AG09309 (cell line): ENCODE results near the gene SLC16A12.
A peak's percentile ranks its signal among the peaks of the same experiment; 100 is the strongest.

ENCODE experiments used
- DNase-seq: peaks from one replicate; pipeline ENCODE4 v3.0.0-alpha.2; 2010; ENCODE audit warnings: low read depth
- H3K4me3 ChIP-seq: 2 replicates; pipeline ENCODE4 v1.5.1; 2011; ENCODE audit warnings: mild to moderate bottlenecking, low read depth, low read length, moderate library complexity; ENCODE audit not compliant: control insufficient read depth
- TF ChIP-seq, protein P1 (sequence below): IDR thresholded peaks from 2 replicates; pipeline ENCODE4 v1.5.1; 2011; ENCODE audit warnings: mild to moderate bottlenecking, low read depth, low read length, inconsistent platforms; ENCODE audit not compliant: insufficient read depth, control insufficient read depth; ENCODE audit errors: missing control alignments

SLC16A12 gene

GRCh38 chr10:89523274-89523673 lies 12.1 kb downstream of the SLC16A12 start:
- H3K4me3 ChIP-seq = no peak overlapping the region
- TF ChIP-seq, protein P1, sequence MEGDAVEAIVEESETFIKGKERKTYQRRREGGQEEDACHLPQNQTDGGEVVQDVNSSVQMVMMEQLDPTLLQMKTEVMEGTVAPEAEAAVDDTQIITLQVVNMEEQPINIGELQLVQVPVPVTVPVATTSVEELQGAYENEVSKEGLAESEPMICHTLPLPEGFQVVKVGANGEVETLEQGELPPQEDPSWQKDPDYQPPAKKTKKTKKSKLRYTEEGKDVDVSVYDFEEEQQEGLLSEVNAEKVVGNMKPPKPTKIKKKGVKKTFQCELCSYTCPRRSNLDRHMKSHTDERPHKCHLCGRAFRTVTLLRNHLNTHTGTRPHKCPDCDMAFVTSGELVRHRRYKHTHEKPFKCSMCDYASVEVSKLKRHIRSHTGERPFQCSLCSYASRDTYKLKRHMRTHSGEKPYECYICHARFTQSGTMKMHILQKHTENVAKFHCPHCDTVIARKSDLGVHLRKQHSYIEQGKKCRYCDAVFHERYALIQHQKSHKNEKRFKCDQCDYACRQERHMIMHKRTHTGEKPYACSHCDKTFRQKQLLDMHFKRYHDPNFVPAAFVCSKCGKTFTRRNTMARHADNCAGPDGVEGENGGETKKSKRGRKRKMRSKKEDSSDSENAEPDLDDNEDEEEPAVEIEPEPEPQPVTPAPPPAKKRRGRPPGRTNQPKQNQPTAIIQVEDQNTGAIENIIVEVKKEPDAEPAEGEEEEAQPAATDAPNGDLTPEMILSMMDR = no peak
- no peak for DNase-seq

GRCh38 chr10:89522463-89522862 lies 12.9 kb downstream of the SLC16A12 start:
- TF ChIP-seq, protein P1 = no peak
- no peak overlapping the region for H3K4me3 ChIP-seq
- DNase-seq = no peak

GRCh38 chr10:89521368-89521767 lies 14.0 kb downstream of the SLC16A12 start:
- TF ChIP-seq, protein P1 = no peak
- H3K4me3 ChIP-seq = no peak overlapping the region
- DNase-seq = no peak

DNA sequence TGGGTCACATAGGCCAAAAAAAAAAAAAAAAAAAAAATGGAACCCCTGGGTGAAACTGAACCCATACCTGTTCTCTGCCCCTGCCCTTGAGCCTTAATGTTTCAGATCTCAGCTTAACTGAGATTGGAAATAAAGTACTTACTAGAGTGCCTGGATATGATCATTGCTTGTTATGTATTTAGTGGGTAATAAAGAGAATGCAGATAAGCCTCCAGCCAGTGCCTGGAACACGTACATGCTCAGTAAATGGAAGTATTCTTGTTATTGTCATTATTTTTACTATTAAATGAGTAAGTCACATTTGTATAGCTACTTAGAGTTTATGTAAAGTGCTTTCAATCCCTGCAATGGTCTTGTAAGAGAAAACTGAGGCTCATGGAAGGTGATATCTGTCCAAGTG lies 14.7 kb downstream of the SLC16A12 start:
- no peak for DNase-seq
- TF ChIP-seq, protein P1 = no peak

DNA sequence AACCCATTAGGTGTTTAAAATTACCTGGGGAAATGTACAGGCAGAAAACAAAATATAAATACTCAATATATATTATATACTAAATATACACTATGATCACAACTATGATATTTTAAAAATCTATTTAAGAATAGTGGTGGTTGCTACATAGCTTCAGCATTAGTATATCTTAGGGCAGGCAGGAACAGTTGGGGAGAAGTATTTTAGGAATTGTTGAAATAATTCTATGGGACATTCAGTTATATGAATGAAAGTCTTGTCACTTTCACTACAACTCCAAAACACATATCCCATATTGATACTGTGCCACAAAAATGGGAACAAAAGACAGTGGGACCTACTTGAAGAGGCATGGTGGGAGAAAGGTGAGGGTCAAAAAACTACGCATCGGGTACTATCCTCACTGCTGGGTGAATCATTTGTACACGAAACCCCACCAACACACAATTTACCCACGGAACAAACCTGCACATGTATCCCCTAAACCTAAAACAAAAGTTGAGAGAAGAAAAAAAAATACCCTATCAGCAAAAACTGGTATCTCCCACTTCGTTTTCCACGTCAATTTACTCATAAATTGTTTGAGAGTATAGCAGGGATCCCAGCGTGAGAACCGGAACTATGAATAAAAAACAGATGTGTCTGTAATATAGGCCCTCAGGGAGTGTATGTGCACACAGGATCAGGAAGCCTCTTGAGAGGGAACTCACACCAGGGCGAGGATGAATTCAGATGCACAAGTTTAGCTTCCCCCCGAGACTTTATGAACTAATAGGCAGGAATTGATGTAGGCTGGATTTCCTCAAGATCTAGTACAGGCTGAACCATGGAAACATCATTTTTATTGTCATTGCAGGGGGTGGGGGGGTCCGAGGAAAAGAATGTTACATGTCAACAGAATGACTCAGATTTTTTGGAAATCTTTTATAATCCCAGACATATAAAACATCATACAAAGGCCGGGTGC lies 16.2 kb downstream of the SLC16A12 start:
- peak; percentile 94 for DNase-seq
- no peak overlapping the region for H3K4me3 ChIP-seq
- TF ChIP-seq, protein P1 = no peak

More for the DNA sequence above, 14.7 kb downstream of the SLC16A12 start:
- no peak overlapping the region for H3K4me3 ChIP-seq

DNA sequence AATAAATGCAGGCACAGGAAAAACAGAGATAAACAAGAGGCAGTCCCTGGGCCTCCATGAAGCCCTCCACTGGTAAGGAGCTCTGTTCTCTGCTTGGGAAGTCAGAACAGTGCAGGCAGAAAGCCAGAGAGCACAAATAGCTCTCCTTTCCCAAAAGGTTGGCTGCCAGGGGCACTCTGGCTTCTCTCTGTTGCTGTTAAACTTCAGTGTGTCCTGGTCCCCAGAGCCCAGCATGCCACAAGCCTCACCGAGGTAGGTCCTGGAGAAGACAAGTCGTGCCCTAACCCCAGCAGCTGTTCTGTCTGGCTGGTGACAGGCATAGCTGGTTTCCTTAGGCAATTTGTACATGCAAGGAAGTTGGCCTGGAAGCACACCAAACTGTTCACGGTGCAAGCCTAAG lies 17.3 kb downstream of the SLC16A12 start:
- DNase-seq = no peak
- no peak overlapping the region for H3K4me3 ChIP-seq
- TF ChIP-seq, protein P1 = no peak
